HT1080 (cell line): Measurements from ENCODE around the gene AMY1A. TPM values are rescaled to one million over a fixed set of nuclear protein-coding genes. Genes with fewer than 3 reads are reported as not detected.
"Not testable (repeated sequence)": the region's sequence is repeated elsewhere in the genome, so short reads cannot be mapped to it uniquely, and the experiment has no call there.

Experiments
- DNase-seq: peaks from one replicate; pipeline ENCODE4 v3.0.0-alpha.2; 2015; ENCODE audit warnings: low read depth
- polyA plus RNA-seq, 2 experiments: library from polyadenylated mRNA; depleted of rRNA; stranded (reverse); fragments of >200 nt; gene quantifications; 2 replicates each; pipeline ENCODE4 v1.2.3, GENCODE V29; 2015
- small RNA-seq: library from RNA; depleted of rRNA; stranded (forward); fragments of <200 nt; gene quantifications from one replicate; pipeline ENCODE3, GENCODE V24; 2014
- total RNA-seq: library from RNA; depleted of rRNA; stranded (reverse); fragments of >200 nt; shearing (Covaris generic); gene quantifications from 2 replicates; pipeline ENCODE4 v1.2.3, GENCODE V29; 2014; rRNA removed

The AMY1A gene
- not detected in 2 replicates for total RNA-seq
- polyA plus RNA-seq (2015; cell fraction: cytosol; rRNA removed) = not detected in 2 replicates
- not detected in 2 replicates for polyA plus RNA-seq (2015; cell fraction: nucleus; rRNA removed)

DNA sequence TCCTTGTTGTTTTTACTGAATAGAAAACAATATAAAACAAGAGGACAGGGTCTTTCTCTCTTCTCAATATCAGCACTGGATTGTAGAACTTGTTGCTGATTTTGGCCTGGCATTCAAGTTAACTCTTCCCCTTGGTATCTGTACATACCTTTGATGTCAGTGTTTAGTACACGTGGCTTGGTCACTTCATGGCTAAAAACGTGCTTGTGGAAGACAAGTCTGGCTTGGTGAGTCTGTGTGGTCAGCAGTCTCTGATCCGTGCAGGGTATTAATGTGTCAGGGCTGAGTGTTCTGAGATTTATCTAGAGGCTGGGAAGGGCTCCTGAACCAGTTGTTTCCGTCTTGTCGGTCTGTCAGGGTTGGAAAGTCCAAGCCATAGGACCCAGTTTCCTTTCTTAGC is at the start of gene AMY1A:
TSS of gene AMY1A (plus strand) at position 301 of the 400 bp plus-strand sequence. CDS start 571 bp downstream, outside the sequence.
- DNase-seq = not testable (repeated sequence)

DNA sequence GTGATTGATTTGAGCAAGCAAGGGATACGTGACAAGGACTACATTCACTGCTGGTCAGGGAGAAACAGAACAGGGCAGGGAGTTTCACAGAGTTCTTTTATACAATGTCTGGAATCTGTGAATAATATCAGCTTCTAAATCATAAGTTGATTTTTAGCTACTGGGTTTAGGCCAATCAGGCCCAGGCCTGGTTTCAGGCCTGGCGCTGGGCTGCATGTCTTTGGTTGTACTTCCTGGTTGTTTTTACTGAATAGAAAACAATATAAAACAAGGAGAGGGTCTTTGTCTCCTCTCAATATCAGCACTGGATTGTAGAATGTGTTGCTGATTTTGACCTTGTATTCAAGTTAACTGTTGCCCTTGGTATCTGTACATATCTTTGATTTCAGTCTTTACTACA is 39.2 kb upstream of the AMY1A start:
- DNase-seq = no peak

DNA sequence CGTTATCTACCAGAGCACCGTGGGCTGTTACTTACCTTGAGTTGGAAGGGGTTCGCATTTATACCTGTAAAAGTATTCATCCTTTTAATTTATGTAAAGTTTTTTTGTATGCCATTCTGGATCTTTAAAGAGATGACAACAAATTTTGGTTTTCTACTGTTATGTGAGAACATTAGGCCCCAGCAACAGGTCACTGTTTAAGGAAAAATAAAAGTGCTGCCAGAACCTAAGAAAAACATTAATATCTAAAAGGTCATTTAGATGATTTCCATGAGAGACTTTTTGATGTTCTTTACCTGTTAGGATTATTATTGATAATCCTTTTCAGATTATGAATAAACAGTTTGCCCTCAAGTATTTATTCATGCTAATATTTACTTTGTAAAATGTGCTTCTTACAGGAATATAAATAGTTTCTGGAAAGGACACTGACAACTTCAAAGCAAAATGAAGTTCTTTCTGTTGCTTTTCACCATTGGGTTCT is 38.5 kb upstream of the AMY1A start, which contains the start of gene AMY2A:
TSS of gene AMY2A (plus strand) at position 434 of the 484 bp plus-strand sequence. CDS start at position 448, 14 bp downstream.
- not testable (repeated sequence) for DNase-seq

DNA sequence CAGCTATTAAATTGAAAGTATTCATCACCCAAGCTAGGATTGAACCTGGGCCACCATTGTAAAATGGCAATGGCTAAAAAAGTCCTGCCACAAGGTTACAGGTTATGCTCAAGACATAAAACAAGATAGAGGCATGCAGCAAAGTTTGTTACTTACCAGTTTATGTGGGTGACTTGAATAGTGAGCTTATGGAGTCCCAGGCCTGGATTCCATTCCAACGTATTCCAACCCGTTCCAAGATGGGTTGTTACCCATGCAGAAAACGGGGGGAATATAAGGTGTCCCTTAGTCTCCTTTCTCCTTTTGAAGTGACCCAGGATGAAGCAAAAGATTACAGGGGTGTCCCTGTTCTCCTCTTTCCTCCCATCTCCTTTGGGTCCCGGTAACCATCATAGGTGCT is 28.1 kb upstream of the AMY1A start:
- not testable (repeated sequence) for DNase-seq

DNA sequence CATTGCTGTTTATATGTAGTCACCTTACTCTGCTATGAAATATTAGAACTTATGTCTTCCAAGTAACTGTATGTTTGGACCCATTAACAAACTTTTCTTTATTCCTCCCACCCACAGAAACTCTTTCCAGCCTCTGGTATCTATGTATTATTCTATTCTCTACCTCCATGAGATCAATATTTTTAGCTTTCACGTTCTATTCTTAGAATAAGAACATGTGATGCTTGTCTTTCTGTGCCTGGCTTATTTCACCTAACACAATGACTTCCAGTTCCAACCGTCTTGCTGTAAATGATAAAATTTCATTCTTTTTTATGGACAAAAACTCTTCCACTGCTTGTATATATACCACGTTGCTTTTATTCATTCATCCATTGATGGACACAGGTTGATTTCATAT is 14.4 kb upstream of the AMY1A start:
- not testable (repeated sequence) for DNase-seq

DNA sequence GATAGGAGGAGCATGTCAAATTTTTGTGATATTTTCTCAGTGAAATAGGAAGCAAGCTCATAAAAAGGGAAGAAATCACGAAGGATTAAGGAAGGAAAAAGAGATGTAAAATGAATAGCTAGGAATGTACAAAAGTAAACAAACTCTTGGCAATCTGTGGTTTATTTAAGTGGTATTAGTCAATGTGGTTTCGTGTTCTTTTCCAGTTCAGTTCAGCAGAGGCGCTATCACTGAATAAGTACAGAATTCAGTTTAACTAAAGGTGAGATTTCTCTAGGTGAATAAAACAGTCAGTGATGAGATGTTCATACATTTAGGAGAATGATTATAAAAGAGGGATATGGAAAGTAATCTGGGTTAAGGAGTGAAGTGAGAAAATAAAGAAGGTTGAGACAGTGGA is 11.7 kb upstream of the AMY1A start:
- DNase-seq = not testable (repeated sequence)

DNA sequence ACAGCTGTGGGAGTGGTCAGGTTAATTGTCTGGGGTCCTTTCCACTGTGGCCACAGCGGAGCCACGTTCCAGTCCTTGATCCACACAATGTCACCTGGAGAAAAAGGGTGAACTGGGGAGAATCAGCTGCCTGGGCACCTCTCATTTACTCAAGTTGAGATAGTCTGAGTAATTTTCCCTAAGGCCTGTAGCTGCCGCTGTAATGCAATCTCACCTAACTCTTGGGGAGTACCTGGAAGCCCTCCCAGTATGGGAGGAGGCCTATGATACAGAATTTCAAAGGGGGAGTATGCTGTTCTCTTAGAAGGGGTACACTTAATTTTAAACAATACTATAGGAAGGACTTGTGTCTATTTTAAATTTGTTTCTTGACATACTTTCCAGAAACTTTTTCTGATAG is 5.3 kb upstream of the AMY1A start:
- DNase-seq = not testable (repeated sequence)

DNA sequence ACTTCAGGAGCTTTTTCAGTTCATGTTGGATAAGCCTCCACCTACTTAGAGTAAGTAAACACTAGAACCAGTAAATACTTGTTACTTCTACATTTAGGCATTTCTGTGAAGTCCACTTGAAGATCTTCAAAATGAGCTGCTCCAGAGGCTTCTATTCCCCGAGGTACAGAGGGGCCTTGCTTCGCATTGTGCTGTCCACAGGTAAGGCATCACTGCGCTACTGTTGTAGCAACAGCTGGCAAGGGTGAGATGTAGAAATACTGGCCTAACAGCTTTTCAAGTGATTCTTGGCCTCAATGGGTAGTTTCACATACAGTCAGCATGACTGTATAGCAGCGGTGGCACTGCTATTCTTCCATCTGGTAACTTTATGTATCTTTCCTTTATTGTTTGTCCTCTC is 4.7 kb upstream of the AMY1A start:
- not testable (repeated sequence) for DNase-seq

DNA sequence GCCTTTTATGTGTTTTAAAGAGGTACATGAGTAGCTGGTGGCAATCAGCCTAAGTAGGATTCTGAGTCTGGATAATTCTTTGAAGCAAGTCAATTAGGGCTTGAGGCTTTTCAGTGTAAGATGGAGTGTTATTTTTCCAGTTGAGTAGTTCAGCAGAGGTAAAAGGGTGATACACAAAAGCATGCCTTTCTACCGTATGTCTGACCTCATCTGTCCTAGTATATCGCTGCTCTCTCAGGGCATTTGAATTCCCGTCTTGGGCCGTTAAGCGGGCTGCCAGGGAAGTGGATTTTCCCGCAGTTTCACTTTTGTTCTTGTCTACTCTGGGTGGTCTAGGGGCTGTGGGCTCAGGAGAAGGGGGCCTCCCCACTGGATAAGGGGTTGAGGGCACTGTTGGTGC is 1.4 kb upstream of the AMY1A start:
- DNase-seq = not testable (repeated sequence)

DNA sequence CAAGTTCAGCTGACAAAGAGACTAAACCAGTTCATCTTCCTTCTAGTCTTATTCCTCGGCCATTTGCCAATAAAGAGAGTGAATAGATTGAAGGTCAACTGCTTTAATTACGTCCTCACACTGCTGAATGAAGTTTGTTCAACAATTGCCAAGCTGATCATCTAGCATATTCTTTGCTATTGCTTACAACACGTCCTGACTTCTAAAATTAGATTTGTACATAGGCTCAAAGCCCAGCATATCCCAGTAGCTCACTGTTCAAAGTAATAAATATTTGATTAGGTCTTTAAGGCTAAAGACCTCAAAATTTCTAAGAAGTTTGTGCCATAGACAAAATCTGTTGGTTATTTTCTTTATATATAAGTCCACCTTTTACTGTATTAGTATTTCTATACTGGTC is 20.8 kb downstream of the AMY1A start:
- not testable (repeated sequence) for DNase-seq

DNA sequence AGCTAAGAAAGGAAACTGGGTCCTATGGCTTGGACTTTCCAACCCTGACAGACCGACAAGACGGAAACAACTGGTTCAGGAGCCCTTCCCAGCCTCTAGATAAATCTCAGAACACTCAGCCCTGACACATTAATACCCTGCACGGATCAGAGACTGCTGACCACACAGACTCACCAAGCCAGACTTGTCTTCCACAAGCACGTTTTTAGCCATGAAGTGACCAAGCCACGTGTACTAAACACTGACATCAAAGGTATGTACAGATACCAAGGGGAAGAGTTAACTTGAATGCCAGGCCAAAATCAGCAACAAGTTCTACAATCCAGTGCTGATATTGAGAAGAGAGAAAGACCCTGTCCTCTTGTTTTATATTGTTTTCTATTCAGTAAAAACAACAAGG is 40.5 kb downstream of the AMY1A start, which contains the start of gene AMY1B:
TSS of gene AMY1B (minus strand) at position 101 of the 400 bp plus-strand sequence. CDS start 571 bp downstream, outside the sequence.
- DNase-seq = not testable (repeated sequence)

DNA sequence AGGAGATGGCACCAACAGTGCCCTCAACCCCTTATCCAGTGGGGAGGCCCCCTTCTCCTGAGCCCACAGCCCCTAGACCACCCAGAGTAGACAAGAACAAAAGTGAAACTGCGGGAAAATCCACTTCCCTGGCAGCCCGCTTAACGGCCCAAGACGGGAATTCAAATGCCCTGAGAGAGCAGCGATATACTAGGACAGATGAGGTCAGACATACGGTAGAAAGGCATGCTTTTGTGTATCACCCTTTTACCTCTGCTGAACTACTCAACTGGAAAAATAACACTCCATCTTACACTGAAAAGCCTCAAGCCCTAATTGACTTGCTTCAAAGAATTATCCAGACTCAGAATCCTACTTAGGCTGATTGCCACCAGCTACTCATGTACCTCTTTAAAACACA is 41.9 kb downstream of the AMY1A start:
- not testable (repeated sequence) for DNase-seq

DNA sequence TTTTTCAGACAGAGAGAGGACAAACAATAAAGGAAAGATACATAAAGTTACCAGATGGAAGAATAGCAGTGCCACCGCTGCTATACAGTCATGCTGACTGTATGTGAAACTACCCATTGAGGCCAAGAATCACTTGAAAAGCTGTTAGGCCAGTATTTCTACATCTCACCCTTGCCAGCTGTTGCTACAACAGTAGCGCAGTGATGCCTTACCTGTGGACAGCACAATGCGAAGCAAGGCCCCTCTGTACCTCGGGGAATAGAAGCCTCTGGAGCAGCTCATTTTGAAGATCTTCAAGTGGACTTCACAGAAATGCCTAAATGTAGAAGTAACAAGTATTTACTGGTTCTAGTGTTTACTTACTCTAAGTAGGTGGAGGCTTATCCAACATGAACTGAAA is 45.1 kb downstream of the AMY1A start:
- not testable (repeated sequence) for DNase-seq

DNA sequence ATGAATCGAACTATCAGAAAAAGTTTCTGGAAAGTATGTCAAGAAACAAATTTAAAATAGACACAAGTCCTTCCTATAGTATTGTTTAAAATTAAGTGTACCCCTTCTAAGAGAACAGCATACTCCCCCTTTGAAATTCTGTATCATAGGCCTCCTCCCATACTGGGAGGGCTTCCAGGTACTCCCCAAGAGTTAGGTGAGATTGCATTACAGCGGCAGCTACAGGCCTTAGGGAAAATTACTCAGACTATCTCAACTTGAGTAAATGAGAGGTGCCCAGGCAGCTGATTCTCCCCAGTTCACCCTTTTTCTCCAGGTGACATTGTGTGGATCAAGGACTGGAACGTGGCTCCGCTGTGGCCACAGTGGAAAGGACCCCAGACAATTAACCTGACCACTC is 45.7 kb downstream of the AMY1A start:
- not testable (repeated sequence) for DNase-seq

DNA sequence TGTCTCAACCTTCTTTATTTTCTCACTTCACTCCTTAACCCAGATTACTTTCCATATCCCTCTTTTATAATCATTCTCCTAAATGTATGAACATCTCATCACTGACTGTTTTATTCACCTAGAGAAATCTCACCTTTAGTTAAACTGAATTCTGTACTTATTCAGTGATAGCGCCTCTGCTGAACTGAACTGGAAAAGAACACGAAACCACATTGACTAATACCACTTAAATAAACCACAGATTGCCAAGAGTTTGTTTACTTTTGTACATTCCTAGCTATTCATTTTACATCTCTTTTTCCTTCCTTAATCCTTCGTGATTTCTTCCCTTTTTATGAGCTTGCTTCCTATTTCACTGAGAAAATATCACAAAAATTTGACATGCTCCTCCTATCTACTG is 52.1 kb downstream of the AMY1A start:
- not testable (repeated sequence) for DNase-seq

DNA sequence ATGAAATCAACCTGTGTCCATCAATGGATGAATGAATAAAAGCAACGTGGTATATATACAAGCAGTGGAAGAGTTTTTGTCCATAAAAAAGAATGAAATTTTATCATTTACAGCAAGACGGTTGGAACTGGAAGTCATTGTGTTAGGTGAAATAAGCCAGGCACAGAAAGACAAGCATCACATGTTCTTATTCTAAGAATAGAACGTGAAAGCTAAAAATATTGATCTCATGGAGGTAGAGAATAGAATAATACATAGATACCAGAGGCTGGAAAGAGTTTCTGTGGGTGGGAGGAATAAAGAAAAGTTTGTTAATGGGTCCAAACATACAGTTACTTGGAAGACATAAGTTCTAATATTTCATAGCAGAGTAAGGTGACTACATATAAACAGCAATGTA is 54.8 kb downstream of the AMY1A start:
- not testable (repeated sequence) for DNase-seq

Small RNAs within 50 kb of the gene (small RNA-seq; reads per million reads assigned to genes)
- not detected for gene AC105272.1

Other genes with a start within 250 kb of the AMY1A start
- 4.1 and 7.4 TPM in 2 replicates for gene RNPC3, start 130.1 kb upstream of the AMY1A start, total RNA-seq
- gene AMY2B, start 84.2 kb upstream of the AMY1A start, total RNA-seq = 0.39 and 2.0 TPM in 2 replicates
- gene AMY2A, start 38.3 kb upstream of the AMY1A start, total RNA-seq = not detected in 2 replicates
- gene AMY1B, start 40.5 kb downstream of the AMY1A start, total RNA-seq = not detected in 2 replicates
- gene AMY1C, start 94.1 kb downstream of the AMY1A start, total RNA-seq = not detected in 2 replicates